SK-N-SH (cell line): ENCODE data around the gene ADAD2. TPM values are rescaled to one million over a fixed set of nuclear protein-coding genes. Genes with fewer than 3 reads are reported as not detected.

Source experiments
- CTCF ChIA-PET: fragments of 300-600, 350-600 bp; formaldehyde crosslinking; extraction: SDS; loops from one replicate; lab custom pipeline; 2021; lab: Yijun Ruan, JAX
- POLR2A ChIA-PET: fragments of 350-600 bp; sonication (Branson Sonifier 250); formaldehyde crosslinking; extraction: SDS; loops from one replicate; lab custom pipeline; 2020; ENCODE audit warnings: antibody characterized with exemption, inconsistent platforms; lab: Yijun Ruan, JAX
- DNase-seq: peaks from one replicate; pipeline ENCODE4 v3.0.0; 2012
- H2AFZ ChIP-seq: fragments of 200-600 bp; sonication (generic); 2 replicates; pipeline ENCODE4 v1.8.1; 2016; ENCODE audit warnings: antibody characterized with exemption, mild to moderate bottlenecking, low read depth
- H3F3A ChIP-seq: fragments of 200-600 bp; sonication (generic); replicated peaks from 2 replicates; pipeline ENCODE3; 2016; ENCODE audit warnings: antibody characterized with exemption, mild to moderate bottlenecking; ENCODE audit not compliant: insufficient read depth
- H3K27ac ChIP-seq, 2 experiments: fragments of 200-500 bp in 1 of 2; fragments of 200-600 bp in 1 of 2; sonication (Bioruptor generic) in 1 of 2; sonication (generic), shearing (Covaris generic) in 1 of 2; 2 replicates each; pipeline versions ENCODE4 v1.5.1 to v1.6.1; 2014 to 2016; ENCODE audit warnings: low read depth in 2 of 2, inconsistent platforms in 1 of 2, low read length in 1 of 2, mild to moderate bottlenecking in 1 of 2, mixed read lengths in 1 of 2
- H3K27me3 ChIP-seq: fragments of 200-600 bp; sonication (generic), shearing (Covaris generic); 2 replicates; pipeline ENCODE4 v1.6.1; 2016; ENCODE audit warnings: mixed run types; ENCODE audit not compliant: insufficient read depth
- H3K36me3 ChIP-seq, 2 experiments: fragments of 200-500 bp in 1 of 2; fragments of 200-600 bp in 1 of 2; sonication (Bioruptor generic) in 1 of 2; sonication (generic) in 1 of 2; replicated peaks in 1 of 2; 2 replicates each; pipeline versions ENCODE3 to v1.5.1; 2014 to 2016; ENCODE audit warnings: low read length in 1 of 2, mild to moderate bottlenecking in 1 of 2; ENCODE audit not compliant: insufficient read depth in 2 of 2, control insufficient read depth in 1 of 2
- H3K4me1 ChIP-seq, 2 experiments: fragments of 200-500 bp in 1 of 2; fragments of 200-600 bp in 1 of 2; sonication (Bioruptor generic) in 1 of 2; sonication (generic), shearing (Covaris generic) in 1 of 2; 2 replicates each; pipeline versions ENCODE4 v1.5.1 to v1.6.1; 2014 to 2016; ENCODE audit warnings: low read depth in 1 of 2, low read length in 1 of 2, mixed run types in 1 of 2; ENCODE audit not compliant: insufficient read depth in 2 of 2, control insufficient read depth in 1 of 2
- H3K4me2 ChIP-seq: fragments of 200-600 bp; sonication (generic), shearing (Covaris generic); 2 replicates; pipeline ENCODE4 v1.6.1; 2017; ENCODE audit warnings: mixed run types
- H3K4me3 ChIP-seq, 2 experiments: fragments of 200-500 bp in 1 of 2; fragments of 200-600 bp in 1 of 2; sonication (Bioruptor generic) in 1 of 2; sonication (generic), shearing (Covaris generic) in 1 of 2; 2 replicates each; pipeline versions ENCODE4 v1.5.1 to v1.8.1; 2014 to 2016; ENCODE audit warnings: low read depth in 2 of 2, inconsistent platforms in 1 of 2, low read length in 1 of 2, mild to moderate bottlenecking in 1 of 2, mixed read lengths in 1 of 2, moderate library complexity in 1 of 2
- H3K79me2 ChIP-seq: fragments of 200-600 bp; sonication (generic); 2 replicates; pipeline ENCODE4 v1.8.1; 2017; ENCODE audit warnings: mild to moderate bottlenecking; ENCODE audit not compliant: insufficient read depth
- H3K9ac ChIP-seq: fragments of 200-600 bp; sonication (generic); 2 replicates; pipeline ENCODE4 v1.6.1; 2017; ENCODE audit warnings: mixed run types
- H3K9me2 ChIP-seq: fragments of 200-600 bp; sonication (generic); 2 replicates; pipeline ENCODE4 v1.6.1; 2017; ENCODE audit warnings: mixed run types
- H3K9me3 ChIP-seq: fragments of 200-600 bp; sonication (generic); 2 replicates; pipeline ENCODE4 v1.6.1; 2017; ENCODE audit warnings: mixed run types, mild to moderate bottlenecking, moderate library complexity
- H4K20me1 ChIP-seq: fragments of 200-600 bp; sonication (generic); 2 replicates; pipeline ENCODE4 v1.6.1; 2017; ENCODE audit warnings: mild to moderate bottlenecking, mixed run types; ENCODE audit not compliant: insufficient read depth
- CHD2 ChIP-seq: fragments of 150-350 bp; IDR thresholded peaks from 2 replicates; pipeline ENCODE4 v1.6.1; 2018; ENCODE audit warnings: low read length; ENCODE audit not compliant: partially characterized antibody
- ELF1 ChIP-seq: IDR thresholded peaks from 2 replicates; pipeline ENCODE4 v1.4.0; 2012
- EZH2phosphoT487 ChIP-seq: fragments of 200-600 bp; sonication (generic); IDR thresholded peaks from 2 replicates; pipeline ENCODE4 v1.6.1; 2017; ENCODE audit warnings: low read depth, mixed run types, mild to moderate bottlenecking, antibody characterized with exemption, moderate library complexity, borderline replicate concordance
- FOXJ3 ChIP-seq: sonication (generic); formaldehyde crosslinking; IDR thresholded peaks from 2 replicates; pipeline ENCODE4 v1.5.1; 2020; ENCODE audit warnings: mild to moderate bottlenecking, missing genetic modification reagents
- GABPA ChIP-seq: IDR thresholded peaks from 2 replicates; pipeline ENCODE4 v1.4.0; 2012; ENCODE audit warnings: low read depth, mild to moderate bottlenecking
- GATA2 ChIP-seq: sonication (generic); formaldehyde crosslinking; IDR thresholded peaks from 2 replicates; pipeline ENCODE4 v1.5.0; 2020; ENCODE audit warnings: mild to moderate bottlenecking, missing genetic modification reagents
- JUND ChIP-seq: IDR thresholded peaks from 2 replicates; pipeline ENCODE4 v1.4.0; 2012
- MAX ChIP-seq: IDR thresholded peaks from 2 replicates; pipeline ENCODE4 v1.4.0; 2012; ENCODE audit warnings: low read depth
- MEF2A ChIP-seq: IDR thresholded peaks from 2 replicates; pipeline ENCODE4 v1.4.0; 2012; ENCODE audit warnings: low read depth, borderline replicate concordance
- MXI1 ChIP-seq: IDR thresholded peaks from 2 replicates; pipeline ENCODE4 v1.6.1; 2012; ENCODE audit warnings: mild to moderate bottlenecking, low read depth, low read length, improper control_type of control experiment
- NFIC ChIP-seq: IDR thresholded peaks from 2 replicates; pipeline ENCODE4 v1.4.0; 2012; ENCODE audit warnings: borderline replicate concordance
- REST ChIP-seq: IDR thresholded peaks from 2 replicates; pipeline ENCODE4 v1.6.1; 2012; ENCODE audit warnings: mild to moderate bottlenecking, low read depth, low read length, moderate library complexity
- RFX5 ChIP-seq: IDR thresholded peaks from 2 replicates; pipeline ENCODE4 v1.6.1; 2012; ENCODE audit warnings: mild to moderate bottlenecking, improper control_type of control experiment, low read length
- SMC3 ChIP-seq: IDR thresholded peaks from 2 replicates; pipeline ENCODE4 v1.6.1; 2012; ENCODE audit warnings: low read depth, low read length, improper control_type of control experiment
- TCF12 ChIP-seq: IDR thresholded peaks from 2 replicates; pipeline ENCODE4 v1.4.0; 2012
- ZBTB33 ChIP-seq: IDR thresholded peaks from 2 replicates; pipeline ENCODE4 v1.4.0; 2012; ENCODE audit warnings: low read depth, borderline replicate concordance
- WGBS: methylation state at CpG from one replicate; pipeline ENCODE4 v1.1.6; 2017; ENCODE audit warnings: low lambda C conversion rate; 5-methylcytosine and 5-hydroxymethylcytosine counted together
- polyA plus RNA-seq, 3 experiments: library from polyadenylated mRNA; depleted of rRNA; stranded (reverse); fragments of >200 nt; gene quantifications; 2 replicates each; pipeline ENCODE4 v1.2.3, GENCODE V29; 2012
- TF ChIP-seq, protein P1 (sequence below): IDR thresholded peaks from 2 replicates; pipeline ENCODE4 v1.4.0; 2012; ENCODE audit warnings: low read depth, borderline replicate concordance
- TF ChIP-seq, protein P2 (sequence below): IDR thresholded peaks from 2 replicates; pipeline ENCODE4; 2012

Gene ADAD2
- polyA plus RNA-seq, 1 of the 3 experiments (the other 2 are of a cell fraction) = not detected

GRCh38 chr16:84198401-84198800, 7.4 kb downstream of the ADAD2 start:
- no peak overlapping the region for H3K9ac ChIP-seq
- no peaks in the 10 kb centered on the region for H3K4me1 ChIP-seq
- H3K79me2 ChIP-seq = no peaks in the 10 kb centered on the region
- no peaks in the 10 kb centered on the region for H3K27me3 ChIP-seq
- 69% methylated on average over 10 of the region's 10 CpGs for WGBS
- H3K4me3 ChIP-seq = no peak overlapping the region
- ChIA-PET CTCF (interaction anchor here (1.2 to 4.2 kb wide), 2 partner anchors 11 to 34 kb away, joined by 3 to 24 read pairs; partner anchors contain the start of gene TAF1C), POLR2A (no interaction called here)
- no peak for DNase-seq
- TF ChIP-seq JUND = no peak
- no peak for TF ChIP-seq SMC3
- no peak for TF ChIP-seq CHD2
- TF ChIP-seq, protein P1, sequence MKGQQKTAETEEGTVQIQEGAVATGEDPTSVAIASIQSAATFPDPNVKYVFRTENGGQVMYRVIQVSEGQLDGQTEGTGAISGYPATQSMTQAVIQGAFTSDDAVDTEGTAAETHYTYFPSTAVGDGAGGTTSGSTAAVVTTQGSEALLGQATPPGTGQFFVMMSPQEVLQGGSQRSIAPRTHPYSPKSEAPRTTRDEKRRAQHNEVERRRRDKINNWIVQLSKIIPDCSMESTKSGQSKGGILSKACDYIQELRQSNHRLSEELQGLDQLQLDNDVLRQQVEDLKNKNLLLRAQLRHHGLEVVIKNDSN = no peak
- TF ChIP-seq TCF12 = no peak
- TF ChIP-seq RFX5 = no peak
- no peak for TF ChIP-seq EZH2phosphoT487
- no peak for TF ChIP-seq MAX
- TF ChIP-seq MEF2A = no peak
- H3K36me3 ChIP-seq = no peaks in the 10 kb centered on the region
- H3K4me2 ChIP-seq = no peak overlapping the region
- no peaks in the 10 kb centered on the region for H3K9me3 ChIP-seq
- H2AFZ ChIP-seq = no peak overlapping the region
- H3F3A ChIP-seq = no peaks in the 10 kb centered on the region
- H3K9me2 ChIP-seq = no peaks in the 10 kb centered on the region
- no peak overlapping the region for H3K27ac ChIP-seq
- H4K20me1 ChIP-seq = no peaks in the 10 kb centered on the region

GRCh38 chr16:84199097-84199496, 8.1 kb downstream of the ADAD2 start:
- no peak overlapping the region for H3K4me2 ChIP-seq
- H3F3A ChIP-seq = no peaks in the 10 kb centered on the region
- no peaks in the 10 kb centered on the region for H3K9me2 ChIP-seq
- no peaks in the 10 kb centered on the region for H4K20me1 ChIP-seq
- ChIA-PET POLR2A (no interaction called here), CTCF (interaction anchor here (0.7 to 1.2 kb wide), 4 partner anchors 12 to 78 kb away, joined by 3 to 4 read pairs (median 3); no protein-coding TSS in a partner anchor)
- no peak for DNase-seq
- no peak overlapping the region for H3K9ac ChIP-seq
- no peaks in the 10 kb centered on the region for H3K4me1 ChIP-seq
- no peak overlapping the region for H3K27ac ChIP-seq
- H3K27me3 ChIP-seq = no peaks in the 10 kb centered on the region
- no peak overlapping the region for H3K4me3 ChIP-seq
- no peak overlapping the region for H2AFZ ChIP-seq
- 77% methylated on average over 13 of the region's 13 CpGs for WGBS
- no peak for TF ChIP-seq GABPA
- no peak for TF ChIP-seq MXI1
- no peak for TF ChIP-seq EZH2phosphoT487
- TF ChIP-seq ELF1 = no peak
- TF ChIP-seq MEF2A = no peak
- TF ChIP-seq, protein P2, sequence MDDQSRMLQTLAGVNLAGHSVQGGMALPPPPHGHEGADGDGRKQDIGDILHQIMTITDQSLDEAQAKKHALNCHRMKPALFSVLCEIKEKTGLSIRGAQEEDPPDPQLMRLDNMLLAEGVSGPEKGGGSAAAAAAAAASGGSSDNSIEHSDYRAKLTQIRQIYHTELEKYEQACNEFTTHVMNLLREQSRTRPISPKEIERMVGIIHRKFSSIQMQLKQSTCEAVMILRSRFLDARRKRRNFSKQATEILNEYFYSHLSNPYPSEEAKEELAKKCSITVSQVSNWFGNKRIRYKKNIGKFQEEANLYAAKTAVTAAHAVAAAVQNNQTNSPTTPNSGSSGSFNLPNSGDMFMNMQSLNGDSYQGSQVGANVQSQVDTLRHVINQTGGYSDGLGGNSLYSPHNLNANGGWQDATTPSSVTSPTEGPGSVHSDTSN = no peak
- TF ChIP-seq SMC3 = no peak
- no peak for TF ChIP-seq REST
- no peak for TF ChIP-seq JUND
- TF ChIP-seq FOXJ3 (CRISPR knock-in tag) = no peak
- no peak for TF ChIP-seq RFX5
- TF ChIP-seq NFIC = no peak
- no peak for TF ChIP-seq GATA2 (CRISPR knock-in tag)
- no peak for TF ChIP-seq ZBTB33
- no peak for TF ChIP-seq CHD2
- no peaks in the 10 kb centered on the region for H3K9me3 ChIP-seq
- H3K36me3 ChIP-seq = no peaks in the 10 kb centered on the region
- H3K79me2 ChIP-seq = no peaks in the 10 kb centered on the region
